SK-N-MC (cell line): ENCODE results near the gene NAV3.

ENCODE experiments used
- EZH2 ChIP-seq: fragments of 200-600 bp; sonication (generic); IDR thresholded peaks from one replicate; pipeline ENCODE4 v1.6.1; 2017; ENCODE audit warnings: antibody characterized with exemption
- POLR2AphosphoS5 ChIP-seq: IDR thresholded peaks from 2 replicates; pipeline ENCODE4 v1.6.1; 2012; ENCODE audit warnings: mild to moderate bottlenecking, low read depth, low read length, borderline replicate concordance

- TF ChIP-seq EZH2 (no peak), POLR2AphosphoS5 (no peak)
These were observed 410.8 kb downstream of the NAV3 start for GRCh38 chr12:78241446-78241845.
